GM19397 (cell line): ENCODE data around the gene SCIN.
"Not testable (repeated sequence)": the region's sequence is repeated elsewhere in the genome, so short reads cannot be mapped to it uniquely, and the experiment has no call there.

Source experiments
- ATAC-seq: cut with Tn5 transposase; IDR thresholded peaks from one replicate; pipeline ENCODE4 v1.9.1; 2021; ENCODE audit warnings: mild to moderate bottlenecking, moderate library complexity; ENCODE audit not compliant: unreplicated experiment

The SCIN gene

GRCh38 chr7:12645212-12645611 lies 74.7 kb downstream of the SCIN start:
- not testable (repeated sequence) for ATAC-seq

- no peak for ATAC-seq
These were observed 75.6 kb downstream of the SCIN start for GRCh38 chr7:12646139-12646538.

GRCh38 chr7:12647364-12648219 lies 77.1 kb downstream of the SCIN start:
- ATAC-seq = no peak

- ATAC-seq = no peak
These were observed 78.3 kb downstream of the SCIN start for GRCh38 chr7:12648704-12649261.

GRCh38 chr7:12649348-12649747 lies 78.8 kb downstream of the SCIN start:
- no peak for ATAC-seq

- ATAC-seq = no peak
These were observed 79.6 kb downstream of the SCIN start for GRCh38 chr7:12650080-12650479.

- ATAC-seq = no peak
These were observed 82.6 kb downstream of the SCIN start for GRCh38 chr7:12653110-12653509.

GRCh38 chr7:12653518-12653917 lies 83.0 kb downstream of the SCIN start:
- ATAC-seq = no peak

- ATAC-seq = no peak
These were observed 84.6 kb downstream of the SCIN start for GRCh38 chr7:12655161-12655560.

GRCh38 chr7:12660423-12660822 lies 89.9 kb downstream of the SCIN start:
- ATAC-seq = not testable (repeated sequence)

- ATAC-seq = not testable (repeated sequence)
These were observed 90.5 kb downstream of the SCIN start for GRCh38 chr7:12660986-12661385.

GRCh38 chr7:12661581-12661980 lies 91.1 kb downstream of the SCIN start:
- ATAC-seq = no peak

GRCh38 chr7:12670000-12670729 lies 99.6 kb downstream of the SCIN start:
- no peak for ATAC-seq

GRCh38 chr7:12670743-12671520 lies 100.4 kb downstream of the SCIN start:
- no peak for ATAC-seq

- not testable (repeated sequence) for ATAC-seq
These were observed 102.9 kb downstream of the SCIN start for GRCh38 chr7:12673436-12673835.

- ATAC-seq = no peak
These were observed 103.5 kb downstream of the SCIN start for GRCh38 chr7:12674053-12674452.

GRCh38 chr7:12674861-12675260 lies 104.3 kb downstream of the SCIN start:
- no peak for ATAC-seq

GRCh38 chr7:12683678-12684585 lies 113.4 kb downstream of the SCIN start:
- no peak for ATAC-seq

GRCh38 chr7:12684733-12685132 lies 114.2 kb downstream of the SCIN start:
- no peak for ATAC-seq

- ATAC-seq = no peak
These were observed 115.0 kb downstream of the SCIN start for GRCh38 chr7:12685550-12685949.
